Astrocyte (in vitro differentiated cells and primary cell): ENCODE measurements around the gene RNF113A.

ENCODE experiments used
- CTCF ChIP-seq: IDR thresholded peaks from 2 replicates; pipeline ENCODE4 v1.5.1; 2011; ENCODE audit warnings: low read depth, mild to moderate bottlenecking, inconsistent platforms, low read length, moderate library complexity; ENCODE audit not compliant: insufficient read depth
- EZH2 ChIP-seq: IDR thresholded peaks from 2 replicates; pipeline ENCODE4 v1.6.1; 2012; ENCODE audit warnings: mild to moderate bottlenecking, low read length, inconsistent platforms; ENCODE audit not compliant: insufficient read depth

GRCh38 chrX:119870626-119871131 is 854 bp downstream of the RNF113A start:
- TF ChIP-seq CTCF: no peak
- TF ChIP-seq EZH2: no peak
